Retinal pigment epithelial cell (primary cell): ENCODE data around the gene PARP6.

Experiments used
- DNase-seq: peaks from one replicate; pipeline ENCODE4 v3.0.0-alpha.2; 2010; ENCODE audit warnings: low read depth
- H3K4me3 ChIP-seq: 2 replicates; pipeline ENCODE4 v1.5.1; 2011; ENCODE audit warnings: mild to moderate bottlenecking, low read length, control low read depth, moderate library complexity
- CTCF ChIP-seq: conservative IDR thresholded peaks from 2 replicates; pipeline ENCODE4 v1.5.1; 2011; ENCODE audit warnings: low read depth, low read length, control low read depth, inconsistent platforms

The PARP6 gene

GRCh38 chr15:72223278-72223677 lies 49.1 kb downstream of the PARP6 start:
- no peak for TF ChIP-seq CTCF
- H3K4me3 ChIP-seq = no peak overlapping the region
- no peak for DNase-seq

- H3K4me3 ChIP-seq = no peak overlapping the region
- TF ChIP-seq CTCF = no peak
- DNase-seq = no peak
Observed at GRCh38 chr15:72222393-72222792, 50.0 kb downstream of the PARP6 start.

GRCh38 chr15:72220687-72221086 lies 51.7 kb downstream of the PARP6 start:
- no peak for DNase-seq
- TF ChIP-seq CTCF = no peak
- no peak overlapping the region for H3K4me3 ChIP-seq

GRCh38 chr15:72217216-72217615 lies 55.1 kb downstream of the PARP6 start:
- no peak overlapping the region for H3K4me3 ChIP-seq
- no peak for TF ChIP-seq CTCF
- DNase-seq = no peak

GRCh38 chr15:72216079-72216478 lies 56.3 kb downstream of the PARP6 start:
- no peak for DNase-seq
- TF ChIP-seq CTCF = no peak
- no peak overlapping the region for H3K4me3 ChIP-seq

GRCh38 chr15:72207558-72208085 lies 64.7 kb downstream of the PARP6 start:
- H3K4me3 ChIP-seq = no peak overlapping the region
- TF ChIP-seq CTCF = no peak
- no peak for DNase-seq

GRCh38 chr15:72206677-72207000 lies 65.7 kb downstream of the PARP6 start:
- no peak for DNase-seq
- no peak overlapping the region for H3K4me3 ChIP-seq
- no peak for TF ChIP-seq CTCF
